GM18909 (cell line): ENCODE results near the gene CALR.
"Not testable (repeated sequence)": the region's sequence is repeated elsewhere in the genome, so short reads cannot be mapped to it uniquely, and the experiment has no call there.

Experiments
- ATAC-seq: cut with Tn5 transposase; IDR thresholded peaks from one replicate; pipeline ENCODE4 v1.9.1; 2021; ENCODE audit warnings: mild to moderate bottlenecking; ENCODE audit not compliant: unreplicated experiment, poor library complexity

CALR gene

DNA sequence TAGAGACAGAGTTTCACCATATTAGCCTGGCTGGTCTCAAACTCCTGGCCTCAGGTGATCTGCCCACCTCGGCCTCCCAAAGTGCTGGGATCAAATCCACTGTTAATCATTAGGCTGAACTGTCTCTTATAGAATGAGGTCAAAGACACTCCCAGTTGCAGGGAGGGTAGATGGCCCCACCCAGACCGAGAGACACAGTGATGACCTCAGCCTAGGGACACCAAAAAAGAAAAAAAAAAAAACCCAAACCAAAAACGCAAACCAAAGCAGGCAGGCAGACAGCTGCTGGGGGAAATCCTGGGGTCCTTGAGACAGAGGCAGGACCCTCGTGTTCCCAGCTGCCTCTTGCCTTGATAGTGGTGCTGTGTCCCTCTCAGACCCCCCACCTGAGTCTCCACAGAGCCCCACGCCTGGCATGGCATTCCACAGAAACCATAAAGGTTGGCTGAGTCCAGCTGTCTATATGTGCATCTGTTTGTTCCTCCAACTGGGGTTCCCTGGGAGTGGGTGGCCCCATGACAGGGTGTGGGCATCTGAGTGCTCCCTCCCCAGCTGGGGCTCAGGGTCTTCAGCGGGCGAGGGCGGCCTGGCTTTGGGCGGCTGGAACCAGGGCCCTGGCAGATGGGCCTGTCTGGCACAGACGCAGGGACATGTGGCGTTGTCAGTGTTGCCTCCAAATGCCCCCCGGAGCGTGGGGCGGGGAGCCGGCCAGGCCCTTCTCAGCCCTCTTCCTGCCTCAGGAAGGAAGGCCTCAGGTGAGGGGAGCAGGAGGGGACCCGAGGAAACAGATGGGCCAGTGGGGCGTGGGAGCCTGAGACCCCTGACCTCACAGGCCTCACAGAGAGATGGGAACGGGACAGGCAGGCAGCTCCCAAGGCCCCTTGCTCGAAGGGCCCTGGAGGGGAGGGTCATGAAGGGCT lies 36.2 kb downstream of the CALR start:
- ATAC-seq: no peak

DNA sequence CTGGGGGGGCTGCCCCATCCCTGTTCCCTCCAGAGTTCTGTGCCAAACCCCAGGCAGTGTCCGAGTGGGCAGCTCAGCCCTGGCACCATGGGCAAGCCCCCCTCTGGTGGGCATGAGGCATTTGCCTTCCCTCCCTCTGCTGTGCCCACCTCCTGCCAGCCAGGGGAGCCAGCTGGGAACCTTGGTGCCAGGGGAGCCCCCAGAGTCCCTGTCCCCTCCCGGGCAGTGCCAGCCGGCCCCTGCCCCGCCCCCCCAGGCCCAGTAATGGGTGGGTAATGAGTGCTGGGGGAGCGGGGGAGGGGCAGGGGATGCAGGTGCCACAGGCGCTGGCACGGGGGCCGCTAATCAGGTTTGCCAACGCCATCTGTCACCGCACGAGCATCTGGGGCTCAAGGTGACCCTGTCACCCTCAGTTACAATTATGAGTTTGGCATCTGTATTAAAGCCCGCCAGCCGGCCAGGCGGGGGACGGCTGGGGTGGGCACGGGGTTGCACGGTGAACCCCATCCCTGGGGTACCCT lies 36.9 kb downstream of the CALR start:
- no peak for ATAC-seq

DNA sequence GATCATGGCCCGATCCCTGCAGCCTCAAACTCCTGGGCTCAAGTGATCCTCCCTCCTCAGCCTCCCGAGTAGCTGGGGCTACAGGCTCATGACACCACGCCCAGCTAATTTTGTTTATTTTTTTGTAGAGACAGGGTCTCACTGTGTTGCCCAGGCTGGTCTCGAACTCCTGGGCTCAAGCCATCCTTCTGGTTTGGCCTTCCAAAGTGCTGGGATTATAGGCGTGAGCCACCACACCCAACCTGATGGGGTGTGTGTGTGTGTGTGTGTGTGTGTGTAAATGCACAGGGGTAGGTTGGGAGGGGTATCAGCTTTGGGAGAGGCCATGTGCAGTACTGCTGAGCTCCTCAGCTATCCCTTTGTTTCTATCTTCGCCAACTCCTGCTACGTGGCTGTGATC lies 37.7 kb downstream of the CALR start:
- not testable (repeated sequence) for ATAC-seq

DNA sequence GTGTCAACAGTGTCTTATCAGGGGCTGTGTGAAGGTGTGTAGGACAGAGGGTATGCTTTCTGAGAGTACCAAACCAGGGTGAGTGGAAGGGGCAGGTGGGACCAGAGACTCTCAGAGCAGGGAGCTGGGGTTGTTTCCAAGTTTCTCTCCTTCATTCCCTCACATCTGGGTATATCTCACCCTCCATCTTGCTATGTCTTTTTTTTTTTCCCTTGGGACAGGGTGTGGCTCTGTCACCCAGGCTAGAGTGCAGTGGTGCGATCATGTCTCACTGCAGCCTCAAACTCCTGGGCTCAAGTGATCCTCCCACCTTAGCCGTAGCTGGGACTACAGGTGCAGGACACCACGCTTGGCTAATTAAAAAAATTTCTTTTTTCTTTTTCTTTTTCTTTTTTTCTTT lies 41.6 kb downstream of the CALR start:
- ATAC-seq: no peak

DNA sequence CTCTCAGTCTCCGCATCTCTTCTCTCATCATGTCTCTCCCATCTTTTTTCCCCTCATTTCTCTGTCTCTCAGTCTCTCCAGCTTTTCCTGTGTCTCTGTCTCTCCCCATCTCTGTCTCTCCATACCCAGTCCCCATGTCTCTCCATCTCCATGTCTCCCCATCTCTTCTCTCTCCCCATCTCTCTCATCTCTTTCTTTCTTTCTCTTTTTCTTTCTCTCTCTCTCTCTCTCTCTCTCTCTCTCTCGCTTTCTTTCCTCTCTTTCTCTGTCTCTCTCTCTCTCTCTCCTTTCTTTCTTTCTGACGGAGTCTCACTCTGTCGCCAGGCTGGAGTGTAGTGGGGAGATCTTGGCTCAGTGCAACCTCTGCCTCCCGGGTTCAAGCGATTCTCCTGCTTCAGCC lies 44.2 kb downstream of the CALR start:
- no peak for ATAC-seq

DNA sequence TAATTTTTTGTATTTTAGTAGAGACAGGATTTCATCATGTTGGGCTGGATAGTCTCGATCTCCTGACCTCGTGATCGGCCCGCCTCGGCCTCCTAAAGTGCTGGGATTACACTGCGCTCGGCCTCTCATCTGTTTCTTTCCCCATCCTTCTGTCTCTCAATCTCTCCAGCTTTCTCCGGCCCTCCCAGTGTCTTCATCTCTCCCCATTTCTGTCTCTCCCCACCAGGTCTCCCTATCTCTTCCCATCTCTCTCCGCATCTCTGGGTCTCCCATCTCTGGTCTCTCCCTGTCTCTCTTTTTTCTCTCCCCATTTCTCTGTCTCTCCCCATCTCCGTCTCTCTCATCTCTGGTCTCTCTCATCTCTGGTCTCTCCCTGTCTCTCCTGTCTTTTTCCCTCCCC lies 44.7 kb downstream of the CALR start:
- ATAC-seq: no peak

DNA sequence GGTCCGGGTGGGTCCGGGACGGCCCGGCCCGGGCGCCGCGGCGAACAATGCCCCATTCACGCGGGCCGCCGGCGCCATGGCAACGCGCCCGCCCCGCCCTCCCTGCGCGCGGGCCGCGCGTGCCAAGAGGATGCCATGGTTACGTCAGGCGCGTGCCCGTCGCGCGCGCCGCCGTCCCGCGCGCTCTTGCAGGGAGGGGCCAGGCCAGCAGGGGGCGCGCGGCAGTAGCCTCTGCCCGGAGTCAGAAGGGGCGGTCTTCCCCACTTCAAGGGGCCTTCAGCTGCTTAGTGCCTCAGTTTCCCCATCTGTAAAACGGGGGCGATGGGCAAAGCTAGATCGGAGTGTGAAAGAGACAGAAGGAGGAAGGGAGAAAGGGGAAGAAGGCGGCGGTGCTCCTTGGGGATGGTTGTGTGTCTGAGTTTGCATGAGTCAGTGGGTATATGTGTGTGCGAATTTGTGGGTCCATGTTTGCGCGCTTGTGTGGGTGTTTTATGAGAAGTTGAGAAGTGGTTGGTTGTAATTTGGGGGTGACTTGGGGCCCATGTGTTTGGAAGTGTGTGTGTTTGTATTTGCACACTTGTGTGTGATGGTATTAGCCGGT lies 45.2 kb downstream of the CALR start:
- ATAC-seq: no peak

DNA sequence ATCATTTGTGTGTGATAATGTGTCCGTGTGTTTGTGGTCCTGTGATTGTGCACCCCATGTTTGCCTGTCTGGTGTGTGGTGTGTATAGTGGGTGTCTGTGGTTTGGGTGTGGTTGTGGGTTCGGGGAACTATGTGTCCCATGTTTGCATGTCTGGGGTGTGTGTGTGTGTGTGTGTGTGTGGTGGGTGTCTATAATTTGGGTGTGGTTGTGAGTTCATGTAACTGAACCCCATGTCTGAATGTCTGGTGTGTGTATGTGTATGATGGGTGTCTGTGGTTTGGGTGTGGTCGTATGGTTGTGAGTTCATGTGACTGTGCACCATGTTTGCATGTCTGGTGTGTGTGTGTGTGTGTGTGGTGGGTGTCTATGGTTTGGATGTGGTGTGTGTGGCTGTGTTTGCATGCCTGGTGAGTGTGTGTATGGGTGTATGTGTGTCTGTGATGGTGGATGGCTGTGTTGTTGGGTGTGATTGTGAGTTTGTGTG lies 45.8 kb downstream of the CALR start:
- no peak for ATAC-seq

DNA sequence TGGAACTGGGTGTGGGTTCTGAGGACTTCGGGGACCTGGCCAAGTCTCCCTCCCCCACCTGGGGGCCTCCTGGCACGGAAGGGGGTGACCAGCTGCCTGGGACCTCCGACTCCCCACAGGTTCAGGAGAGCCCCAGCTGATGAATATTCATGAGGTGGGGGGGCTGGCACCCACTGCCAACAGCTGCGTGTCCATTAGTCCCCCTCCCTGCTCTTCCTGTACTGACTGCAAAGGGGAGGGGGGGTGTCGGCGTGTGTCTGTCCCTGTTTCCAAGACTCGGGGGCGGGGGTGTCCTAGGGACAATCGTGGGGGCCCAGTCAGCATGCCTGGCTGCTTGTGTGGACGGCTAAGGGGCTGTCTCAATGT lies 46.3 kb downstream of the CALR start:
- ATAC-seq: no peak

DNA sequence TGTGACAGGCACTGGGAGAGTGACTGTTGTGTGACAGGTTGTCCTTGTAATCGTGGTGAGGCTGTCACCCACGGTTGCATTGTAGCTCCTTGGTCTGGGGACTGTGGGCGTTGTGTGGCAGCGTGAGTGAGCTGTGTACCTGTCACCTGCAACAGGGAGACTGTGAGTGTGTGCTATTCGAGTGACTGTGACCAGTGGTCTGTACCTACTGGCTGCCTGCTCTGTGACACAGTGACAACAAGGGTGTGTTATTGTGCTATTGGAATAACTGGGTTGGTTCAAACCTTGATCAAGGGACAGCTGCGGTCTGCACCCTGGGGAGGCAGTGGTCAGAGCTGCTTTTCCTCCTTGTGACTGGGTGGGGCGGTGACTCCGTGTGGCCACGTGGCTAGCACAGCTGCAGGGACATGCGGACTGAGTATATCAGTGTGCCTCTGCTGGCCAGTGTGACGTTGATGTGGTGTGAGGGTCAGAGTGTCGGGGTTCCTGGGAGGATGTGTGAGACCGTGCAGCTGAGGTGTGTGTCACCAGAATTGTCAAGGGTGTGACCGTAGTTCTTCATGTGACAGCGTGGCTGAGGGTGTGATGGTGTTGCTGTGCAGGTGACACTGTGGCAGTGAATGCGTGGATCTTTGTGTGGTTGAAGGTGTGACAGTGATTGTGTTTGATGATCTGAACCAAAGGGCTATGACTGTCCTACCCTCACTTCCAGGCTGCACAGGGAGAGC lies 46.8 kb downstream of the CALR start:
- no peak for ATAC-seq

DNA sequence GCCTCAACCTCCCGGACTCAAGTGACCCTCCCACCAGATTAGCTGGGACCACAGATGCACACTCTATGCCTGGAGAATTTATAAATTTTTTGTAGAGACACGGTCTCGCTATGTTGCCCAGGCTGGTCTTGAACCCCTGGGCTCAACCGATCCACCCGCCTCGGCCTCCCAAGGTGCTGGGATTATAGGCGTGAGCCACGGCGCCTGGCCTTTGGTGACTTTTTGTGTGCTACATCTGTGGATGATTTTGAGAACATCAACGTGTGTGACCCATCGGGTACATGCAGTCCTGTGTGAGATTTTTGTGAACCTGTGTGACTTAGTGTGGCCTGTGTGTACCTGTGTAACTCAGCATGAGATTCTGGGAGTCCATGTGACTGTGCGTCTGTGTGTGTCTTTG lies 48.3 kb downstream of the CALR start:
- no peak for ATAC-seq

DNA sequence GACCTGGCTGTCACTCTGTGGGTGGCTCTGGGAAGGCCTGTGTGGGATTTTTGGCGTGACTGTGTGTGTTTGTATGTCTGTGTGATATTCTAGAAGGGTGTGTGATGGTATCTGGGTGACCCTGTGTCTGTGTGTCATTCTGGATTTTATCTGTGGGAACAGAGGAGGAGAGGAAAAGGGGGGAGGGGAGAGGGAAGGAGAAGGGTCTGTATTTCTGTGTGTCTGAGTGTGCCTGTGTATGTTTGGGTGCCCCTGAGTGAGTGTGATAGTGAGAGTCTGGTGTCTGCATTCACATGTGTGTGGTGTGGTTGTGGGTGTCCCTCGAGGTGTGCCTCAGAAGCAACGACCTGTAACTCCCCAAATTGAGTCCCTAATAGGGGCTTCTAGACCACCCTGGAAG lies 48.8 kb downstream of the CALR start:
- no peak for ATAC-seq

DNA sequence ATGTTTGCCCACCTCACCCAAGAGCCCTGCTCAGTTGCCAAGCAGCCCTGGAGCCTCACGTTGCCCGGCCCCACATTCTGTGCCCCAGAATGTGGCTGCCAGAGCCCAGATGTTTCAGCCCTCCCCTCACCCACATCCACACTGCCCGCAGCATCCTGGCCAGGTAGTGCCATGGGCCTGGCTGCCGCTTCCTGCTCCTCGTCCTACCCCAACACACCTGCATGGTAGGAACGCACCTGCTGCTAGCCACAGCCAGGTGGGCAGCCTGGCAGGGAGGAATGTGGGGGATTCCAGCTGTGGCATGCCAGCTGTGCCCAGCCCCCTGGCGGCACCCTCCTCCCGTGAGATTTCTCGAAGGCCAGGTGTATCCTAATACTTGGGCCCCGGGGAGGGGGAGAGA lies 49.4 kb downstream of the CALR start:
- no peak for ATAC-seq

DNA sequence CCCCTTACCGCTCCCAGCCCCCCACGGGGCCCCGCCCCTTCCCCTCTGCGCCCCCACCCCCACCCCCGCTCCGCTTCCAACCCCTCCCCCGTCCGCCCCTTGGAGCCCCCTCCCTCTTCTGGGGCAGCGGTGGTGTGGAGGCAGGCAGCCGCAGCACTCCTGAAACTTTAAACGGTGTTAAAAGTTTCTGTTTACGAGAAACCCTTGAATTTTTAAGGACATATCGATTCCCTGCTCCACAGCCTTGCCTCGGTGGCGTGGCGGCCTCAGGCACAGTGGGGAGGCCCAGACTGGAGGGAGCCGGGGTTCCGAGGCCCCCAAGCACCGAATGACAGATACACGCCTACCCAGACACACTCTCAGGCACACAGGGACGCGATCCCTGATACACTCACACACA lies 52.0 kb downstream of the CALR start:
- ATAC-seq: no peak

DNA sequence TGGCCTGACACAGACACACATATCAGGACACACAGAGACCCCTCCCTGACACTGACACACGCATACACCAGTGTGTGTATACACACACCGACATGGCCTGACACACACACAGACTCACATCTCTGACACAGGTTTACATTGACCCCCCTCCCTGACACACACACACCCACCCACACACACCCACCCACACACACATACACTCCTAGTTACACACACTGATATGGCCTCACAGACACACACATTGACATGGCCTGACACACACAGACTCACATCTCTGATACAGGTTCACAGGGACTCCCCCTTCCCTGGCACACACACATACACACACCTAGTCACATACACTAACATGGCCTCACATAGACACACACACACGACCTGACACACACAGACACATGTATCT lies 52.4 kb downstream of the CALR start:
- no peak for ATAC-seq

DNA sequence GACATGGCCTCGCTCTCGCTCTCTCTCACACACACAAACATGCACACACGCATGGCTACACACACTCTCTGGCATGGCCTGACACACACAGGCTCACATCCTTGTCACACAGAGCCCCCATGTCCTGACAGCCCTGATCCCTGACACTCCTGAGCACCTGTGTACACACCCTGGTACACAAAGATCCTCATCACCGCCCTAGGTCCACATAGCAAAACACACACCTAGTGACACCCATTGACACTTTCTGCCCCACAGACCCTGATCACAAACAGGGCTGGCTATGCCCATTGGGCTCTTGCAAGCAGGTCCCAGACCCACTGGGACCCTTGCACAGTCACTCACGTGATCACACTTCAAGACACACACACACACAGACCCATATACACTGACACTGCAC lies 52.9 kb downstream of the CALR start:
- ATAC-seq: no peak

DNA sequence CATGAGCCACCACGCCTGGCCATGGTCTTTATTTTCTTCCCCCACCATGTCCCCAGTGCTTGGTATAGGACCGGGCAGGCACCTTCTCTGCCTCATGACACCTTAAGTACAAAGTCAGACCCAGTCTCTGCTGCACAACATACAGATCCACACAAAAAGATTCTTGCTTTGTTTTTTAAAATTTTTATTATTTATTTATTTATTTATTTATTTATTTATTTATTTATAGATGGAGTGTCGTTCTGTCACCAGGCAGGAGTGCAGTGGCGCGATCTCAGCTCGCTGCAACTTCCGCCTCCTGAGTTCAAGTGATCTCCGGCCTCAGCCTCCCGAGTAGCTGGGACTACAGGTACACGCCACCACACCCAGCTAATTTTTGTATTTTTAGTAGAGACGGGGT lies 54.3 kb downstream of the CALR start:
- no peak for ATAC-seq

DNA sequence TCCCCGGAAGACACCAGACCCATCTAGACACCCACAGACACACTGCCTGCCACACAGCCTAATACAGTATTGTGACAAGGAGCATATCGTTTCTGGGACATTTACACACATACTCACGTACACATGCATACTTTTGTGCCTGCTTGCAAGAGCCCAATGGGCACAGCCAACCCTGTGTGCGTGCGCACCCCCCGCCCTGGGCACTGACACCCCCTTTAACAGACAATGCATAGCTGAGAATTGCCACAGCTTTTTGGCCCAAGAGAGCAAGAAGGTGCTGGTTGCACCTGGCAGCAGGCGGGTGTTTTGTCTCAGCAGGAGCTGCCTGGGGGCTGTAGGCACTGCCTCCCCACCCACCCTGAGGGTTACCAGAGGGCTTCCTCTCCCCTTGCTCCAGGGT lies 55.2 kb downstream of the CALR start:
- no peak for ATAC-seq
